GM12873 (cell line): ENCODE results near the gene ZC3H7B.

Source experiments
- TF ChIP-seq, protein P1 (sequence below): IDR thresholded peaks from 2 replicates; pipeline ENCODE4 v1.5.1; 2012; ENCODE audit warnings: low read depth, mild to moderate bottlenecking, moderate library complexity, low read length, control low read depth; ENCODE audit not compliant: insufficient read depth; ENCODE audit errors: missing control alignments

ZC3H7B gene

DNA sequence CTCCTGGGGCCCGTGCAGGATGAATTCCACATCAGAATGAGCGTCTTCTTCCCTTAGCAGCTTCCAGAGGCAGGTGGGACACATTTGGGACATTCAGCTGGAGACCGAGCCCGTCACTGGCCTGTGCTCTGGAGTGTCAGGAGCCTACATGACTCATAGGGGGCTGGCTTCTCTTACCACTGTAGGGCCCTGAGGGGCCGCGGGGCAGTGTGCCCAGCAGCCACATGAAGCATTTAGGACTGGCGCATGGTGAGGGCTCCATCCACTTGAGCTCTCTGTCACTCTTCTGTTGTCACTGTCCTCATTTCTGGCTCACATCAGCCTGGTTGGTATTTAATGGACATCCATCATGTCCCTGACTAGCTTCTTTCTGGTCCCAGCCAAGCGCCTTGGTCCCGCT, 42.4 kb downstream of the ZC3H7B start:
- TF ChIP-seq, protein P1, sequence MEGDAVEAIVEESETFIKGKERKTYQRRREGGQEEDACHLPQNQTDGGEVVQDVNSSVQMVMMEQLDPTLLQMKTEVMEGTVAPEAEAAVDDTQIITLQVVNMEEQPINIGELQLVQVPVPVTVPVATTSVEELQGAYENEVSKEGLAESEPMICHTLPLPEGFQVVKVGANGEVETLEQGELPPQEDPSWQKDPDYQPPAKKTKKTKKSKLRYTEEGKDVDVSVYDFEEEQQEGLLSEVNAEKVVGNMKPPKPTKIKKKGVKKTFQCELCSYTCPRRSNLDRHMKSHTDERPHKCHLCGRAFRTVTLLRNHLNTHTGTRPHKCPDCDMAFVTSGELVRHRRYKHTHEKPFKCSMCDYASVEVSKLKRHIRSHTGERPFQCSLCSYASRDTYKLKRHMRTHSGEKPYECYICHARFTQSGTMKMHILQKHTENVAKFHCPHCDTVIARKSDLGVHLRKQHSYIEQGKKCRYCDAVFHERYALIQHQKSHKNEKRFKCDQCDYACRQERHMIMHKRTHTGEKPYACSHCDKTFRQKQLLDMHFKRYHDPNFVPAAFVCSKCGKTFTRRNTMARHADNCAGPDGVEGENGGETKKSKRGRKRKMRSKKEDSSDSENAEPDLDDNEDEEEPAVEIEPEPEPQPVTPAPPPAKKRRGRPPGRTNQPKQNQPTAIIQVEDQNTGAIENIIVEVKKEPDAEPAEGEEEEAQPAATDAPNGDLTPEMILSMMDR = no peak

DNA sequence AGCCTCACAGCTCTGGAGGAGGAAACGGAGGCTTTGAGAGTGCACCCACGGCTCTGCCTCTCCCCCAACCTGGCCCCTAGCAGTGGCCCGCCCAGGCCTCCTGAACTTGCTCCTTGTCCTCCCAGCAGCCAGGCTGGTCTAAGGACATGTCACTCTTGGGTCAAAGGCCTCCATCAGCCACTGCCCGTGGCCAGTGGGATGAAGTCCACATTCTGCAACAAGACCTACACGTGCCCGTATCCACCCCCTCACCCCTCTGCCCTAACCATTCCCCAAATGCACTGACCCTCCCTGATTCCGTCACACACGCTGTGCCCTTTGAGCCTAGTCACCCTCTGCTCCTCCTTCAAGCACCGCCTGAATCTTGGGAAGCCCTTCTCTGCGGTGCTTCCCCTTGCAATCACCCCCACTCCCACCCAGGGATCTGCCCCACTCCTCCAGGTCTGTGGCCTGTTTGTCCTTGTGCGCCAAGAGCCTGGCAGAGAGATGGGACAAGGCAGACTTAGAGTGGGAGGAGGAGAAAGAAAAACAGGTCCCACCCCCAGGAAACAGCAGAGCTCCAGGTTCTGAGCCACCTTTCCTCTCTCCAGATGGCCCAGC, 43.0 kb downstream of the ZC3H7B start:
- TF ChIP-seq, protein P1 = no peak

DNA sequence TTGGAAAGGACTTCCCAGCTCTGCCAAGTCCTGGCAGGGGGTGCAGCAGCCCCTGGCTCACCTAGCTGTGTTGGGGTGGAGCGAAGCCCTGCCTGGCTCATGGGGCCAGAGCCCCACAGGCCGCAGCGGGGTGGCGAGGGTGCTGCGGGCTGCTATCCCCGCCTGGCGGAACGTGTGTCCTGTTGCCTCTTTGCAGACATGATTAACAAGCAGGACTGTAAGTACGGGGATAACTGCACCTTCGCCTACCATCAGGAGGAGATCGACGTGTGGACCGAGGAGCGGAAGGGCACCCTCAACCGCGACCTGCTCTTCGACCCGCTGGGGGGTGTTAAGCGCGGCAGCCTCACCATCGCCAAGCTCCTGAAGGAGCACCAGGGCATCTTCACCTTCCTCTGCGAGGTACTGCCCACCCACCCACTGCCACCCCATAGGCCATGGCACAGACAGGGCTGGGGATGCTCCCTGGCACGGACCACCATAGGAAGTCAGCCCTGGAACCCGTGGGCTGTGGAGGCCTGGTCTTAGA, 44.5 kb downstream of the ZC3H7B start:
- TF ChIP-seq, protein P1 = no peak

DNA sequence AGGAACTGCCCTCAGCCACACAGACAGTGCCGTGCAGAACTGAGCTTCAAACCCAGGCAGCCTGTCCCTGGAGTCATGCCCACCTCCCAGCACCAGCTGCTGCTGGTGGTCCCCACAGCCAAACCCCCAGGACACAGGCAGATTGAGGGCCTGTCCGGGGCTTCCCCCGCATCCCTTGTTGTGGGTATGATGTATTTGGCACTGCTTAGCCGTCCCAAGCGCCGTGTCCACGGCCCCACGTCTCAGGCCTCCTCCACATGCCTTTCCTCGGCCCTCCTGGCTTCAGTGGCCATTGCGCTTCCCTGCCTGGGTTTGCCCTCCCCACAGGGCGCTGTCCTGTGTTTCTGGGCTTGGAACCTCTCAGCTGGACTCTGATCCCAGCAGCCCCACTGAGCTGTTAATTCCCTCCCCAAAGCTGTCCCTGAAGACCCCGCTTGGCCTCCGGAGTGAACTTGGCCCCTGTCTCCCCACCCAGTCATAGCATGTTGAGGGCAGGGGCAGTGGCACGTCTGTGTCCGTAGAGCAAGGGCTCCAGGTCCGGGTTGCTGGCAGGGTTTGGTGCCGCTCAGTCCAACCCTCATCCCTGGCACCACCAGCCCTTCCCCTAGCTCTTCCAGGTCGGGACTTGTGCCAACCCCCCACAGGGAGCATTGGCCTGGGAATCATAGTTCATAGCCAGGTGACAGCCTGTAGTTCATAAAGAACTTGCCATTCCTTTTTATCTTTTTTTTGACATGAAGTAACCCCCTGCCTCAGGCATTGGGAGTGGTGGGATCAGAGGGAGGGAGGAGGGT, 45.9 kb downstream of the ZC3H7B start:
- TF ChIP-seq, protein P1 = no peak

DNA sequence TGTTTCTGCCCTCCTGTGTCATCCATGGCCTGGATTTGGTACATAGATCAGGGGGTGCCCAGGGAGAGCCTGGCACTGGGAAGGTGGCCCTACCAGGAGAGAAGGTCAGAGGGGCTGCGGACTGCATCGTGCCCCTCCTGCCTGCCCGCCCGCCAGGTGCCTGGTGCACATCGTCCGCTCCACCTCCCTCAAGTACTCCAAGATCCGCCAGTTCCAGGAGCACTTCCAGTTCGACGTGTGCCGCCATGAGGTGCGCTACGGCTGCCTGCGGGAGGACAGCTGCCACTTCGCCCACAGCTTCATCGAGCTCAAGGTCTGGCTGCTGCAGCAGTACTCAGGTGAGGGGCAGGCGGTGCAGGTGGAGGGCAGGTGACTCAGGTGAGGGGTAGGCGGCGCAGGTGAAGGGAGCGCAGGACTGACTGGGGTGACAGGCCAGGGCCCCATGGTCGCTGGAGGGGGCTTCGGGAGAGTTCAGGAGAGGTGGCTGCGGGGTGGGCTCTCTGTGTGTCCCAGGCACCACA, 47.7 kb downstream of the ZC3H7B start:
- TF ChIP-seq, protein P1 = no peak

DNA sequence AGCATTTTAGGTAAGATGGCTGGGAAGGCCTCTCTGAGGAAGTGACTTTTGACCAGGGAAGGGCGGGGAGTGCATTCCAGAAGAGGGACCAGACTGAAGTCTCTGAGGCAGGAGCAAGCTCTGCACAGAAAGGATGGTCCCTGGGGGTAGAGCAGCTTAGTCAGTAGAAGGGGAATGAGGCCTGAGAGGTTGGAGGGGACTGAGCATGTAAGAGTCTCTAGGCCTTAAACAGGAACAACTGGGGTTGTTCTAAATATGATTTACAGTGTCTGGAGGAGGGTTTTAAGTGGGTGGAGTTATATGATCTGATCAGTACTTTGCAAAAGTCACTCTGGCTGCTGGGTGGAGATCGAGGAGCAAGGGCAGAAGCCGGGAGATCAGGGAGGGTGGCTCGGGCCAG, 48.8 kb downstream of the ZC3H7B start:
- TF ChIP-seq, protein P1 = no peak

DNA sequence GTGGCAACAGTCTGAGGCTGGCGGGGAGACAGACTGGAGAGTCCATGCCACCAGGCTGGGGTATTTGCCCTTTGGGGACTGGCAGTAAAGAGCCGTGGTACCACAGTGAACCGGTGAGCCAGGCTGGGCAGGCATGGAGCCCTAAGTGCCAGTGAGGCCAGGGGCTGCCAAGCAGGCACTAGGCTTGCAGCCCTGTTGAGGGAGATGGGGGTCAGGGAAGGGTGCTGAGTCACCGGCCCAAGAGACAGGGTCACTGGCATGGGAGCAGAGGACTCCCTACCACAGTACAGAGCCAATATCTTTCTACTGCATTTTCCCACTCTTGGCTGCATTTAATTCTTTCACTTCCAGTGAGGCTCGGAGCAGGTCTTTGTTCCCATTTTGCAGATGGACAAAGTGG, 49.7 kb downstream of the ZC3H7B start:
- TF ChIP-seq, protein P1 = no peak
